GM12891 (cell line): ENCODE data around the gene CDH15.

Experiments used
- DNase-seq: peaks from one replicate; pipeline ENCODE4 v3.0.0; 2011; ENCODE audit warnings: low spot score; ENCODE audit not compliant: insufficient read length
- FAIRE-seq: peaks from 2 replicates; lab custom pipeline; 2011; peaks lifted over from hg19 to GRCh38; lab: Jason Lieb, UNC
- PAX5 ChIP-seq: IDR thresholded peaks from 2 replicates; pipeline ENCODE4 v1.6.1; 2011; ENCODE audit warnings: low read length, moderate library complexity, mild to moderate bottlenecking; ENCODE audit not compliant: insufficient read depth, severe bottlenecking
- POLR2A ChIP-seq: IDR thresholded peaks from 2 replicates; pipeline ENCODE4 v1.6.1; 2011; ENCODE audit warnings: low read depth, low read length, control low read depth
- POLR2AphosphoS5 ChIP-seq: IDR thresholded peaks from 2 replicates; pipeline ENCODE4 v1.6.1; 2011; ENCODE audit warnings: low read depth, low read length, control low read depth
- POU2F2 ChIP-seq: IDR thresholded peaks from 2 replicates; pipeline ENCODE4 v1.6.1; 2011; ENCODE audit warnings: low read depth, mild to moderate bottlenecking, control low read depth, low read length, moderate library complexity
- SPI1 ChIP-seq: IDR thresholded peaks from 2 replicates; pipeline ENCODE4 v1.6.1; 2011; ENCODE audit warnings: low read depth, low read length, control low read depth
- TAF1 ChIP-seq: IDR thresholded peaks from 2 replicates; pipeline ENCODE4 v1.6.1; 2011; ENCODE audit warnings: low read depth, low read length, control low read depth

CDH15 gene

GRCh38 chr16:89199241-89200123, 27.9 kb downstream of the CDH15 start:
- TF ChIP-seq POU2F2, result no peak
- TF ChIP-seq TAF1, result no peak
- no peak for TF ChIP-seq POLR2AphosphoS5
- TF ChIP-seq SPI1, result no peak
- TF ChIP-seq POLR2A, result no peak
- TF ChIP-seq PAX5, result no peak
- no peak for FAIRE-seq
- DNase-seq, result no peak

- FAIRE-seq, result no peak
- no peak for DNase-seq
- TF ChIP-seq PAX5 (no peak), TAF1 (no peak), POLR2AphosphoS5 (no peak), POLR2A (no peak), POU2F2 (no peak), SPI1 (no peak)
Observed at GRCh38 chr16:89200124-89200849, 28.7 kb downstream of the CDH15 start, which contains the start of gene SLC22A31. Gene SLC22A31, minus strand, starts transcription at chr16:89200537. Its CDS starts 36 bp downstream, at chr16:89200501.

- no peak for FAIRE-seq
- no peak for TF ChIP-seq SPI1
- no peak for TF ChIP-seq TAF1
- TF ChIP-seq POU2F2, result no peak
- TF ChIP-seq PAX5, result no peak
- no peak for TF ChIP-seq POLR2A
- no peak for TF ChIP-seq POLR2AphosphoS5
- DNase-seq, result no peak
Observed at GRCh38 chr16:89200850-89201411, 29.4 kb downstream of the CDH15 start.

GRCh38 chr16:89201439-89202377, 30.2 kb downstream of the CDH15 start:
- DNase-seq, result peak; percentile 85
- TF ChIP-seq PAX5 (no peak), POLR2AphosphoS5 (no peak), POU2F2 (no peak), TAF1 (no peak), POLR2A (no peak), SPI1 (no peak)
- FAIRE-seq, result peak; percentile 68

GRCh38 chr16:89202422-89203215, 31.1 kb downstream of the CDH15 start:
- TF ChIP-seq POLR2AphosphoS5 (no peak), PAX5 (no peak), TAF1 (no peak)
- no peak for DNase-seq
- peak; percentile 13 for FAIRE-seq

- DNase-seq (no peak), FAIRE-seq (no peak)
- no peak for TF ChIP-seq TAF1
- no peak for TF ChIP-seq SPI1
- TF ChIP-seq POLR2A, result no peak
- TF ChIP-seq PAX5, result no peak
- no peak for TF ChIP-seq POLR2AphosphoS5
- TF ChIP-seq POU2F2, result no peak
Observed at GRCh38 chr16:89207993-89208392, 36.4 kb downstream of the CDH15 start.

- no peak for FAIRE-seq
- TF ChIP-seq TAF1, result no peak
- TF ChIP-seq POLR2AphosphoS5, result no peak
- TF ChIP-seq POU2F2, result no peak
- no peak for TF ChIP-seq PAX5
- TF ChIP-seq SPI1, result no peak
- TF ChIP-seq POLR2A, result no peak
- DNase-seq, result no peak
Observed at GRCh38 chr16:89209522-89210044, 38.0 kb downstream of the CDH15 start.
